GM18517 (cell line): Measurements from ENCODE around the gene ENG.
A peak's percentile ranks its signal among the peaks of the same experiment; 100 is the strongest.

Experiments used
- ATAC-seq: cut with Tn5 transposase; IDR thresholded peaks from one replicate; pipeline ENCODE4 v1.9.1; 2021; ENCODE audit warnings: mild to moderate bottlenecking, moderate library complexity; ENCODE audit not compliant: unreplicated experiment

Gene ENG

GRCh38 chr9:127815512-127816361, 38.7 kb downstream of the ENG start:
- ATAC-seq, result no peak

- no peak for ATAC-seq
Measured at GRCh38 chr9:127814619-127815511, 39.6 kb downstream of the ENG start.

- ATAC-seq, result no peak
Measured at GRCh38 chr9:127813686-127814226, 40.7 kb downstream of the ENG start.

GRCh38 chr9:127812936-127813675, 41.4 kb downstream of the ENG start:
- ATAC-seq, result no peak

GRCh38 chr9:127812011-127812410, 42.4 kb downstream of the ENG start:
- ATAC-seq, result no peak

- ATAC-seq, result no peak
Measured at GRCh38 chr9:127810378-127811187, 43.9 kb downstream of the ENG start.

- ATAC-seq, result no peak
Measured at GRCh38 chr9:127809540-127810377, 44.7 kb downstream of the ENG start.

GRCh38 chr9:127809002-127809539, 45.4 kb downstream of the ENG start:
- ATAC-seq, result no peak

- ATAC-seq, result no peak
Measured at GRCh38 chr9:127808347-127809001, 46.0 kb downstream of the ENG start.

GRCh38 chr9:127806871-127807270, 47.6 kb downstream of the ENG start:
- no peak for ATAC-seq

GRCh38 chr9:127805620-127806019, 48.8 kb downstream of the ENG start:
- no peak for ATAC-seq

- ATAC-seq, result no peak
Measured at GRCh38 chr9:127803507-127804352, 50.7 kb downstream of the ENG start.

GRCh38 chr9:127802576-127803443, 51.6 kb downstream of the ENG start, which contains the start of gene FPGS:
FPGS (plus strand) TSS chr9:127802882; CDS start chr9:127802925, 43 bp downstream.
- ATAC-seq, result peak; percentile 76

GRCh38 chr9:127801955-127802575, 52.4 kb downstream of the ENG start:
- no peak for ATAC-seq

GRCh38 chr9:127796852-127797370, 57.5 kb downstream of the ENG start:
- no peak for ATAC-seq
